ENCODE results near the gene ZNF101. TPM values are rescaled to one million over a fixed set of nuclear protein-coding genes. Genes with fewer than 3 reads are reported as not detected.
A peak's percentile ranks its signal among the peaks of the same experiment; 100 is the strongest.
"Not testable (repeated sequence)": the region's sequence is repeated elsewhere in the genome, so short reads cannot be mapped to it uniquely, and the experiment has no call there.

ZNF101 gene
- total RNA-seq, 2 experiments from 2014 or later, result 96.3 to 97.2 TPM

DNA sequence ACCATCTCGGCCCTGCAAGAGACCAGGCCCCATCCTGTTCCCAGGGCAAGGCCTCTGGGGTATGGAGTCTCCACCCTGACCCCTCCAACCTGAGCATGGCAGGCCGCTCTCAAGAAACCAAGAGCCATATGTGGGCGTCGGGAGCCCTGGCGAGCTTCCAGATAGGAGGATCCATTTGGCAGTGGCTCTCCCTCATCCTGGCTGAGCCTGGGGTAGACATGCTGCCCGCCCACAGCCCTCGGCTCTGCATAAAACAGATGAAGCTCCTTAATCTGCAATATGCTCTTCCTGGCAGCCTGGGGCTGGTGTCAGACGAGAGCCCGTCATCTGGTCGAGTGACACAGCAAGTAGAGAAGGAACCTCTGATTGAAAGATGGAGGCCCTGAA, 11.2 kb upstream of the ZNF101 start:
- Mint-ChIP-seq H3K4me3 (no peak overlapping the region), H3K36me3 (ENCODE audit: low read depth) (peaks cover 60% of the 10 kb centered on the region), H3K4me1 (peaks cover 15% of the 10 kb centered on the region), H3K27me3 (no peaks in the 10 kb centered on the region), H3K27ac (no peak overlapping the region), H3K9me3 (no peaks in the 10 kb centered on the region)
- CTCF ChIA-PET, result interaction anchor here (0.5 to 1.3 kb wide), 2 partner anchors 9 to 499 kb away, joined by 3 to 4 read pairs; no protein-coding TSS in a partner anchor
- POLR2A ChIA-PET, result no interaction called here
- DNase-seq, result no peak

DNA sequence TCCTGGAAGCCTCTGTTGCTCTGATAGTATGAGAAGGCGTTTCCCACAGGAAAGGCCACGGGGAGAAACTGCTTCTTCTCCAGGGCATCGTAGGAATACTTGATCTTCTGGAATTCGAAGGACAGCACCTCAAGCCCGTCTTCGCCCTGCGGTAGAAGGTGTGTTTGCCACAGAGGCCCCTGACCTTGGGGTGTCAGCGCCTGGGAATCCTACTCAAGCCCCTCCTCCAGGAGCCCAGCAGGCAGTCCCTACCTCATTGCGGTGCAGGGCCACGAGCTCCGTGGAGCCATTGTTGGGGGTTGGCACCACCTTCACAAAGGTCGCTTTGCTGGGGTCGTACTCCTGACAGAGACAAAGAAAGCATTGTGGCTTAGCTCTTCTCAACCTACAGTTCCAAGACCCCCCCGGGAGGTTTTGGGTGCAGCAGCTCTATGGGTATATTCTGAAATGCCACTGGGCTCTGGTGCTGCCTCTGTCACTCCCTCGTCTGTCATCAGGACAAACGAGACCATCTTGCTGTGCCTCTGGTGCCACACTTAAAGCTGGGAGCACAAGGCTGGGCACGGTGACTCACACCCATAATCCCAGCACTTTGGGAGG, 8.9 kb upstream of the ZNF101 start:
- H3K27ac Mint-ChIP-seq, result no peak overlapping the region
- H3K9me3 Mint-ChIP-seq, result no peaks in the 10 kb centered on the region
- no peak for DNase-seq
- H3K27me3 Mint-ChIP-seq, result no peaks in the 10 kb centered on the region
- POLR2A ChIA-PET, result no interaction called here
- H3K4me3 Mint-ChIP-seq, result no peak overlapping the region
- H3K36me3 Mint-ChIP-seq (ENCODE audit: low read depth), result peaks cover 51% of the 10 kb centered on the region
- CTCF ChIA-PET, result interaction anchor here (0.8 to 2.6 kb wide), 5 partner anchors 10 to 127 kb away, joined by 3 to 9 read pairs (median 4); partner anchors contain the start of gene GMIP
- H3K4me1 Mint-ChIP-seq, result peaks cover 22% of the 10 kb centered on the region

DNA sequence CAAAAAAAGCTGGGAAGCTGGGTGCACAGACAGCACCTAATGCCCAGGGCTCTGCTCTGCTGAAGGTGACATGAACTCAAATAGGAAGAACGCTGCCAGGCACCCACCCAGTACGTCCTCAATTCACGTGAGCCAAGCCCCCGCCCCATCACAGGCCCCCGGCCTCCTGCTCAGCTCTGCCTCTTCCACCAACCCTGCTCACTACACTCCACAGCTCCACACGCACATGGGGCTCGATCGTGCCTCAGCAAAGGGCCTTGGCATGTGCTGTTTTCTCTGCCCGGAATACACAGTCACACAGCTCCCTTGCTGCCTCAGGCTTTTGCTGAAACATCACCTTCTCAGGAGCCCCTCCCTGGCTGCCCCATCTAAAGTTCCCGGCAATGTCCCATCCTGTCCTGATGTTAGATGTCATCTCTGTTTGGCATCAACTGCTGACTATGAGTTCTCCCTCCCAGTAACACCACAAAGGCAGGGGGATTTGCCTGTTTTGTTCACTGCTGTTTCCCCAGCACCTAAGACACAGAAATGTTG, 7.4 kb upstream of the ZNF101 start:
- POLR2A ChIA-PET, result no interaction called here
- no peaks in the 10 kb centered on the region for H3K27me3 Mint-ChIP-seq
- peaks cover 22% of the 10 kb centered on the region for H3K4me1 Mint-ChIP-seq
- peak overlapping the region; percentile 96 for H3K27ac Mint-ChIP-seq
- peak overlapping the region; percentile 93 for H3K4me3 Mint-ChIP-seq
- DNase-seq, result no peak
- H3K9me3 Mint-ChIP-seq, result no peaks in the 10 kb centered on the region
- peaks cover 52% of the 10 kb centered on the region for H3K36me3 Mint-ChIP-seq (ENCODE audit: low read depth)
- CTCF ChIA-PET, result interaction anchor here (0.5 to 2.6 kb wide), 7 partner anchors 10 to 526 kb away, joined by 3 to 16 read pairs (median 5); partner anchors contain the start of gene GMIP

DNA sequence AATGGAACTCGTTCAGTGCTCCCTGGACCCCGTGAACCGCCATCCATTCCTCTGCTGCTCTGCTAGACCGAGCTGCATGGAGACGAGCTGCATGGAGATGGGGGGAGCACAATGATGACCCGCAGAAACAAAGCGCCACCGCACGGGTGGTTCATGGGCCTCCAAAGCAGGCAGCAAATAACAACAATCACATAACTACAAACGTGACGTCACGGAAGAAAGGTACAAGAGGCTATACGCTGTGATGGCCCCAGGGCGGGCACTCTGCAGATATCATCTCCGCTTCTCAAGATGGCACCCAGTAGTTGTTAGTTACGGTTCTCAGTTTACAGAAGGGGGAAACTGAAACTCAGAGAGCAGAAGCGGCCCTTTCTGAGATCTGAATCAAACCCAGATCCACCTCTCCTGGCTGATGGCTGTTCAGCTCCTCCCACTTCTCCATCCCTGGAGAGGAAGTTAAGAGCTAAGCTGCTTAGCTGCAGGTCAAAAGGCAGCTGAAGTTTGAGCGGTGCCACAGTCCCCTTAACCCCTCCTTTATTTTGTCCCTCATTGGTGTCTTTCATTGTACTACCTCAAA, 6.9 kb upstream of the ZNF101 start:
- H3K4me3 Mint-ChIP-seq, result peak overlapping the region; percentile 93
- POLR2A ChIA-PET, result interaction anchor here (0.6 to 1.1 kb wide), 2 partner anchors 75 to 159 kb away, joined by 3 read pairs; no protein-coding TSS in a partner anchor
- DNase-seq, result peak; percentile 56
- peak overlapping the region; percentile 96 for H3K27ac Mint-ChIP-seq
- CTCF ChIA-PET, result interaction anchor here (0.9 to 2.6 kb wide), 7 partner anchors 7 to 129 kb away, joined by 3 to 16 read pairs (median 4); partner anchors contain the start of genes GMIP and ZNF14
- no peaks in the 10 kb centered on the region for H3K27me3 Mint-ChIP-seq
- no peaks in the 10 kb centered on the region for H3K9me3 Mint-ChIP-seq
- H3K36me3 Mint-ChIP-seq (ENCODE audit: low read depth), result peaks cover 49% of the 10 kb centered on the region
- peaks cover 24% of the 10 kb centered on the region for H3K4me1 Mint-ChIP-seq

DNA sequence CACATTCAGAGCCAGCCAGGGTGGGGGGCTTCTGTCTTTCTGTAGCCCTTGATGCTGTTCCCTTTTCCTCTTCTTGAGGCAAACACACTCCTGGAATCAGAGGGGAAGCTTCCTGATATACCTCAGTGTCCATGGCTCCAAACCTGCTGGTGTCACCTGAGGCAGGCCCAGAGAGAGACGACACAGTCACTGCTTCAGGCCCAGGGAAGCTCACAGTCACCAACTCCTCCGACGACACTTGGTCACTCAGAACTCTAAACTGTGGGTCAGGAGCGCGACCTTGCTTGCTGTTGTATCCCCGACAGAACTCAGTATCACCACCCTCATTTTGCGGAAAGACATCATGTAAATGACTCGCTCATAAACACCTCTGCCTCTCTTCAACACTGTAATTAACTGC, 6.3 kb upstream of the ZNF101 start:
- H3K4me1 Mint-ChIP-seq, result peaks cover 27% of the 10 kb centered on the region
- H3K4me3 Mint-ChIP-seq, result peak overlapping the region; percentile 93
- peaks cover under 1% of the 10 kb centered on the region for H3K9me3 Mint-ChIP-seq
- ChIA-PET CTCF (interaction anchor here (0.5 to 2.6 kb wide), 7 partner anchors 8 to 130 kb away, joined by 3 to 16 read pairs (median 4); partner anchors contain the start of genes GMIP and ZNF14), POLR2A (interaction anchor here (0.6 to 1.1 kb wide), 2 partner anchors 76 to 159 kb away, joined by 3 read pairs; no protein-coding TSS in a partner anchor)
- no peak for DNase-seq
- no peaks in the 10 kb centered on the region for H3K27me3 Mint-ChIP-seq
- peak overlapping the region; percentile 96 for H3K27ac Mint-ChIP-seq
- H3K36me3 Mint-ChIP-seq (ENCODE audit: low read depth), result peaks cover 48% of the 10 kb centered on the region

DNA sequence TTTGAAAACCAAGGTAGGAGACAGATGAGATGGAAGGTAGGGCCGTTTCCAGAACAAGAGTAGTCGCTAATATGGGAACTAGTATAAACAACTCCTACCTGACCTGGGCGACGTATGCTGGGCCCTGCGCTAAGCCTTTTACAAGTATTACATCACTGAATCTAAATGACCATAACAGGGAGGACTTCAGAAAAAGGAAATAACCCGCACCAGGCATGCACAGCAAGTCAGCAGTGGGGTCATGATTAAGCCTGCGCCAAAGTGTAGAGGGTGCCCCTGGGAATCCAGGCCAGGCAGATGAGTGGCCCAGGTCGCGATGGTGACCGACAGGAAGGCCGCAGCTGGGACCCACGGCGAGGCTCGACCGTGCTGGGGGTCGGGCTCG, 5.8 kb upstream of the ZNF101 start:
- H3K36me3 Mint-ChIP-seq (ENCODE audit: low read depth), result peaks cover 50% of the 10 kb centered on the region
- ChIA-PET CTCF (interaction anchor here (0.5 to 1.9 kb wide), 5 partner anchors 8 to 1359 kb away, joined by 3 to 4 read pairs (median 3); partner anchors contain the start of gene GMIP), POLR2A (interaction anchor here (1.1 kb wide), 1 partner anchor 158 kb away, joined by 3 read pairs; no protein-coding TSS in a partner anchor)
- no peaks in the 10 kb centered on the region for H3K27me3 Mint-ChIP-seq
- peak overlapping the region; percentile 96 for H3K27ac Mint-ChIP-seq
- H3K9me3 Mint-ChIP-seq, result peaks cover 3% of the 10 kb centered on the region
- DNase-seq, result no peak
- peak overlapping the region; percentile 93 for H3K4me3 Mint-ChIP-seq
- peaks cover 32% of the 10 kb centered on the region for H3K4me1 Mint-ChIP-seq

DNA sequence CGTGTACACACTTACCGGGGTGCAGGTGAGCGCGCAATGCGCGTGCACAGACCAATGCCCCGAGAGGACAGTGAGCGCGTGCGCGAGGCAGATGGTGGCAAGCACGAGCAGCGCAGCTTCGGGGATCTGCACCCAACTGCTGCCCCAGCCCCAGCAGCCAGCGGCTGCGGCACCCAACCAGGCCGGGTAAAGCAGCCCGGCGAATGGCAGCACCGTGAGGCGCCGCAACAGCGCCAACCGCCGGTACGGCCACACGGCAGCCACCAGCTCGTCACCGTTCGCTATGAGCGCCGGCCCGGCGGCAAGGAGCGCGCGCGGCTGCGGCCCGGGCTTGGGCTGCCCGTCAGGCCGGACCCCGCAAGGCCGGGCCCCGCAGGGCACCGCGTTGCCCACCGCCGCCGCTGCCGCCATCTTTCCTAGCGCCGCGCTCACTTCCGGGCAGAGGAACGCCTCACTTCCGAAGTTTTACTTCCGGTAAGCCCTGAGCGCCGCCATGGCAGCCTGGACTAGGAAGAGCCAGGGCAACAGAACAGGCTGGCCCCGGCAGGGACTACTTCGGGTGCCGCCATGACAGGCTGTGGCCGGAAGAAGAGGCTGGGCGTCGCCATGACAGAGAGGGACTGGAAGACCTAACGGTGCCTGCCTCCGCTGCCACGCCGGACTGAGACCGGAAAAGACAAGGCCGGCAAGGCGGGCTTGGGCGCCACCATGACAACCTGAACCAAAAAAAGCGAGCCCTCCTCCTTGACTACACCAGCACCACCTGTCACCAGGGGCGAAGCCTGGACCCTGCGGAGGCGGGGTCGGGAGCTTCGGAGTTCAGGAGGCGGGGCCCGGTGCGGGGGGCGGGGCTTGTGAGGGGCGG, 5.2 kb upstream of the ZNF101 start, which contains the start of gene ATP13A1:
TSS of gene ATP13A1 (minus strand) at position 421 of the 865 bp plus-strand sequence. CDS start at position 411, 10 bp downstream.
- Mint-ChIP-seq H3K4me3 (peak within 1 kb of the TSS; percentile 93), H3K36me3 (ENCODE audit: low read depth) (peaks cover 49% of the 10 kb centered on the region), H3K4me1 (peaks cover 38% of the 10 kb centered on the region), H3K9me3 (peaks cover 3% of the 10 kb centered on the region), H3K27me3 (no peaks in the 10 kb centered on the region), H3K27ac (peak within 1 kb of the TSS; percentile 97)
- CTCF ChIA-PET, result interaction anchor here (0.5 to 1.4 kb wide), 4 partner anchors 9 to 1358 kb away, joined by 3 read pairs; partner anchors contain the start of gene GMIP
- DNase-seq, result peak; percentile 96
- POLR2A ChIA-PET, result interaction anchor here (0.5 to 1.1 kb wide), 2 partner anchors 19 to 68 kb away, joined by 3 to 7 read pairs; no protein-coding TSS in a partner anchor

DNA sequence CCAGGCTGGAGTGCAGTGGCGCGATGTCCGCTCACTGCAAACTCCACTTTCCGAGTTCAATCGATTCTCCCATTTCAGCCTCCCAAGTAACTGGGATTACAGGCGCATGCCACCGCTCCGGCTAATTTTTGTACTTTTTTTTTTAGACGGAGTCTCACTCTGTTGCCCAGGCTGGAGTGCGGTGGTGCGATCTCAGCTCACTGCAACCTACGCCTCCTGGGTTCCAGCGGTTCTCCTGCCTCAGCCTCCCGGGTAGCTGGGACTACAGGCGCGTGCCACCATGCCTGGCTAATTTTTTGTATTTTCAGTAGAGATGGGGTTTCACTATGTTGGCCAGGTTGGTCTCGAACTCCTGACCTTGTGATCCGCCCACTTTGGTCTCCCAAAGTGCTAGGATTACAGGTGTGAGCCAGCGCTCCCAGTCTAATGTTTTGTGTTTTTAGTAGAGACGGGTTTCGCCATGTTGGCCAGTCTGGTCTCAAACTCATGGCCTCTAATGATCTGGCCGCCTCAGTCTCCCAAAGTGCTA, 3.2 kb upstream of the ZNF101 start:
- H3K4me3 Mint-ChIP-seq, H3K9me3 Mint-ChIP-seq, CTCF ChIA-PET, H3K27me3 Mint-ChIP-seq, DNase-seq: not testable (repeated sequence)
- Mint-ChIP-seq H3K27ac (peak overlapping the region; percentile 74), H3K4me1 (peaks cover 46% of the 10 kb centered on the region), H3K36me3 (ENCODE audit: low read depth) (peaks cover 59% of the 10 kb centered on the region)
- POLR2A ChIA-PET, result interaction anchor here (0.7 kb wide), 1 partner anchor 202 kb away, joined by 8 read pairs; no protein-coding TSS in a partner anchor

DNA sequence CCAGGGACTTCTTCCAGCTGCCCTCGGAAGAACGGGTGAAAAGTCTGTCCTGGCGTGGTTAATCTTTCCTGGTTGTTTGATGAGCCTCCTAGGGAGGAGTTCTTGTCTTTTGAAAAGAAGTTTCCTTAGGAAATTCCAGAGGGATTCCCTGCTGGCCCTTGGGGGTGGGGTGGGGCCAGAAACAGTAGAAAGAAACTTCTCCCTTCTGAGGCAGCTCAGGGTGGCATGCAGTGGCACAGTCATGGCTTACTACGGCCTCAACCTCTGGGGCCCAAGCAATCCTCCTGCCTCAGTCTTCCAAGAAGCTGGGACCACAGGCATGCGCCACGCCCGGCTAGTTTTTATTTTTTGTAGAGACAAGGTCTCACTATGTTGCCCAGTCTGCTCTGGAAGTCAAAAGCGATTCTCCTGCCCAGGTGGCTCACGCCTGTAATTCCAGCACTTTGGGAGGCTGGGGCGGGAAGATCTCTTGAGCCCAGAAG, 1.5 kb downstream of the ZNF101 start:
- CTCF ChIA-PET, result no interaction called here
- peaks cover 36% of the 10 kb centered on the region for H3K4me1 Mint-ChIP-seq

DNA sequence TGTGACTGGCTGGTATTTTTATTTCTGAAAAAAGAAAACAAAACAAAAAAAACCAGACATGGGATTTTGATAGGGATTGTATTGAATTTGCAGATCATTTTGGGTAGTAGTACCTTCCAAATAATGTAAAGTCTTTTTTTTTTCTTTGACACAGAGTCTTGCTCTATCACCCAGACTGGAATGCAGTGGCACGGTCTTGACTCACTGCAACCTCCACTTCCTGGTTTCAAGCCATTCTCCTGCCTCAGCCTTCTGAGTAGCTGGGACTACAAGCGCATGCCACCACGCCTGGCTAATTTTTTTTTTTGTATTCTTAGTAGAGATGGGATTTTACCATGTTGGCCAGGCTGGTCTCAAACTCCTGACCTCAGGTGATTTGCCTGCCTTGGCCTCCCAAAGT, 4.2 kb downstream of the ZNF101 start:
- H3K4me3 Mint-ChIP-seq, result no peak overlapping the region
- POLR2A ChIA-PET, result no interaction called here
- H3K27ac Mint-ChIP-seq, result no peak overlapping the region
- H3K27me3 Mint-ChIP-seq, result no peaks in the 10 kb centered on the region
- CTCF ChIA-PET, result no interaction called here
- peaks cover 27% of the 10 kb centered on the region for H3K4me1 Mint-ChIP-seq
- peaks cover 86% of the 10 kb centered on the region for H3K36me3 Mint-ChIP-seq (ENCODE audit: low read depth)
- DNase-seq, result no peak
- H3K9me3 Mint-ChIP-seq, result peaks cover 36% of the 10 kb centered on the region

More for the DNA sequence above, 1.5 kb downstream of the ZNF101 start:
- DNase-seq, result no peak
- peaks cover 76% of the 10 kb centered on the region for H3K36me3 Mint-ChIP-seq (ENCODE audit: low read depth)
- peak overlapping the region; percentile 95 for H3K27ac Mint-ChIP-seq
- POLR2A ChIA-PET, result no interaction called here
- H3K4me3 Mint-ChIP-seq, result peak overlapping the region; percentile 76
- no peaks in the 10 kb centered on the region for H3K27me3 Mint-ChIP-seq
- H3K9me3 Mint-ChIP-seq, result peaks cover 17% of the 10 kb centered on the region

DNA sequence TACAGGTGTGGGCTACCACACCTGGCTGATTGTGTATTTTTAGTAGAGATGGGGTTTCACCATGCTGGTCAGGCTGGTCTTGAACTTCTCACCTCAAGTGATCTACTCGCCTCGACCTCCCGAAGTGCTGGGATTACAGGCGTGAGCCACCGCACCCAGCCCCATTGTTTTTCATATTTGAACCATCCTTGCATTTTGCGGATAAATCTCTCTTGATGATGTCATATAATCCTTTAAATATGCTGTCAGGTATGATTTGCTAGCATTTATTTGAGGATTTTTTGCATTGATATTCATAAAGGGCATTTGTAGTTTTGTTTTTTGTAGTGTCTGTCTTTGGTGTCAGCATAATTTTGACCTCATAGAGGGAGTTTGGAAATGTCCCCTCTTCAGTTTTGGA, 5.7 kb downstream of the ZNF101 start:
- peaks cover 20% of the 10 kb centered on the region for H3K4me1 Mint-ChIP-seq
- no peaks in the 10 kb centered on the region for H3K27me3 Mint-ChIP-seq
- DNase-seq, result no peak
- H3K36me3 Mint-ChIP-seq (ENCODE audit: low read depth), result peaks cover 91% of the 10 kb centered on the region
- peaks cover 47% of the 10 kb centered on the region for H3K9me3 Mint-ChIP-seq
- peak overlapping the region; percentile 19 for H3K4me3 Mint-ChIP-seq
- POLR2A ChIA-PET, result no interaction called here
- CTCF ChIA-PET, result interaction anchor here (0.6 kb wide), 1 partner anchor 295 kb away, joined by 3 read pairs; no protein-coding TSS in a partner anchor
- H3K27ac Mint-ChIP-seq, result peak overlapping the region; percentile 46

DNA sequence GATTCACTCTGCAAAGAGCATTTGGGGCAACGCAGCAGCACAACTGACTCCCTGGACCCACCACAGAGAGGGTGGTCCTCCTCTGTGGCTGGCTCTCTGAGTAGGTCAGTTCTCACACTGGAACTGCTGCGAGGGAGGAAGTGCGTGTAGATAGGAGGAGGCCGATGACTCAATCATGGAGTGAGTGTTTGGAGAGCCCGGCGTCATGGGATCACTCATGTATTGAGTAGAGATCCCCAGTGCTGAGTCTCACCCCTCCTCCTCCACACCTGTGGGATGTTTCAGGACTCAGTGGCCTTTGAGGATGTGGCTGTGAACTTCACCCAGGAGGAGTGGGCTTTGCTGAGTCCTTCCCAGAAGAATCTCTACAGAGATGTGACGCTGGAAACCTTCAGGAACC, 8.9 kb downstream of the ZNF101 start:
- no peaks in the 10 kb centered on the region for H3K27me3 Mint-ChIP-seq
- no peak for DNase-seq
- CTCF ChIA-PET, result no interaction called here
- no peak overlapping the region for H3K4me3 Mint-ChIP-seq
- peaks cover 92% of the 10 kb centered on the region for H3K36me3 Mint-ChIP-seq (ENCODE audit: low read depth)
- no peak overlapping the region for H3K27ac Mint-ChIP-seq
- peaks cover 60% of the 10 kb centered on the region for H3K9me3 Mint-ChIP-seq
- POLR2A ChIA-PET, result no interaction called here
- H3K4me1 Mint-ChIP-seq, result peaks cover 6% of the 10 kb centered on the region
